Colon (tissue), 2 donors: Measurements from ENCODE around the gene TENM4.

Experiments used
- FAIRE-seq: peaks from 2 replicates; lab custom pipeline; 2012; peaks lifted over from hg19 to GRCh38; lab: Jason Lieb, UNC
- donor health status: control.
- donor health status: control.

The TENM4 gene

GRCh38 chr11:78735711-78736110 is 705.1 kb downstream of the TENM4 start:
- FAIRE-seq, result no peak

DNA sequence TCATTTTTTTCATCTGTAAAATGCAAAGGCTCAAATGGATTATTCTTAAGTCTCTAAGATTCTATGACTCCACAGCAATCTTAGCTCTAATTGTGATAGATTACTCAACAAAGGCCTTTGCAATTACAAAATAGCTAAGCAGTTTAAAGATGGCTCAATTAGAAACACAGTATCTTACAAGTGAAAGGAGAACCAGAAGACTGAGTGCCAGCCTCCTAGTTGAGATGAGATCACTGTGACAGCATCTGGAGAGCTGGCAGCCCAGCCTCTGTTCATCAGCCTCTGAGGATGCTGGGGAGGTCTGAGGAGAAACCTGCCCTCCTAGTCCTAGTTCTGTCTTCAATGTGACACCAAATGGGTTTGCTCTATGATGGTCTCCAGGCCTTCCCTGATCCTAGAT is 707.8 kb downstream of the TENM4 start:
- no peak for FAIRE-seq

DNA sequence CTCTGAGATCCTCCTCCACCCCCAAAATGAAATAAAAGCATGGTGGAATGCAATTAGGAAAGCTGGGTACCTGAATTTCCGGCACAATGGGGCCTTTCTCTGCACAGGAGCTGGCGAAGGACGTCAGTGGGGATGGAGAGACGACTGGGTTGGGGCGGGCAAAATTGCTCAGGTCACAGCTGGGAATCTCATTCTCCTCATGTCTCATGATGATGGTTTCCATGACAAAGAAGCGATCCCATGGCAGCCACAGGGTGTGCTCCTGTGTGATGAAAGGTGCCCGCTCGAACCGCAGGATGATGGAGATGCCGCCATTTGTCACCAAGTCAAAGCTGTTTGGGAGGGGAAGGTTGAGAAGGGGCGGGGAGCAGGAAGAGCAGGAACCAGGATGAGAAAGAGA is 708.6 kb downstream of the TENM4 start:
- FAIRE-seq, result no peak

DNA sequence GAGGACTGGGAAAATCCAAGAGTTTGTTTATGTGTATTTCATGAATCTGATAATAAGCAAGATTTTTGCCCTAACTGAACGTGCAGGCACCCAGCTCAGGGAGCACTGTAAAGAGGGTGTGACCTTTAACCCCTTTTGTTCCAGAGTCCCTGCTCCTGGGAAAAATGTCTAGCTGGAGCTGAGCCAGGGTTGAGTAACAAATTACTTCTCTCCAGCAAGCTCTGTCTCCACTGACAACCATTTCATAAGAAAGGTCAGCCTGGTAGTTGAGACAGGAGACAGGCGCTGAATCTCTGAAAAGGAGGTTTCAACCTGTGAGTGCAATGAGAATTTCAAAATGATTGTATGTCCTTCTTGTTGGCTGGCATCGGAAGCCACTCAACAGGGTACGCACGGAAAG is 709.8 kb downstream of the TENM4 start:
- no peak for FAIRE-seq

DNA sequence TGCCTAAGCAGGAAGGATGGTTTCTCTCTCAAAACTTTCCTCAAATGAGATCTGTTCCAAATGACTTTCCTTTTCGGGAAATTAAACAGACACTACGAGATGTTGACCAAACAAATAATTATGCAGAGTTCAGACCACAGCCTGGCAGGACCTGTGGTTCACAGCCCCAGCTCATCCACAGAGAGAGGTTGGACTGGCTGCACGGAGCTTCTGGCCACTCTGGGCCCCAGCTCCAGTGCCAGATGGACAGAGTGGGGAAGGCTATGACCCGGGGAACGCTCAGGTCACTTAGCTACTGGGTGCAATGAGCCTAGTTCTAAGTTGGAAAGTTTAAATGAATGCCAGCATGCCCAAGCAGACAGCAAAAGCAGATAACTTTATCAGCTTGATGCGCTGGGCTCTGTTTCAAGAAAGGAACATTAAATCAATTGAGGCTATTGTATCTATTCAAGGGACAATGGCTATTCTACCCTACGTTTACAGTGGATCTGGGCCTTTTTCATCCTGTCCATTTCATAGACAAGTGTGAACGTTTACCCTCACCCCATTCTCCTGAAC is 710.5 kb downstream of the TENM4 start:
- no peak for FAIRE-seq

- FAIRE-seq, result no peak
Observed at GRCh38 chr11:78727816-78728215, 713.0 kb downstream of the TENM4 start.

GRCh38 chr11:78725200-78725599 is 715.6 kb downstream of the TENM4 start:
- FAIRE-seq, result no peak

GRCh38 chr11:78722786-78723185 is 718.0 kb downstream of the TENM4 start:
- no peak for FAIRE-seq

DNA sequence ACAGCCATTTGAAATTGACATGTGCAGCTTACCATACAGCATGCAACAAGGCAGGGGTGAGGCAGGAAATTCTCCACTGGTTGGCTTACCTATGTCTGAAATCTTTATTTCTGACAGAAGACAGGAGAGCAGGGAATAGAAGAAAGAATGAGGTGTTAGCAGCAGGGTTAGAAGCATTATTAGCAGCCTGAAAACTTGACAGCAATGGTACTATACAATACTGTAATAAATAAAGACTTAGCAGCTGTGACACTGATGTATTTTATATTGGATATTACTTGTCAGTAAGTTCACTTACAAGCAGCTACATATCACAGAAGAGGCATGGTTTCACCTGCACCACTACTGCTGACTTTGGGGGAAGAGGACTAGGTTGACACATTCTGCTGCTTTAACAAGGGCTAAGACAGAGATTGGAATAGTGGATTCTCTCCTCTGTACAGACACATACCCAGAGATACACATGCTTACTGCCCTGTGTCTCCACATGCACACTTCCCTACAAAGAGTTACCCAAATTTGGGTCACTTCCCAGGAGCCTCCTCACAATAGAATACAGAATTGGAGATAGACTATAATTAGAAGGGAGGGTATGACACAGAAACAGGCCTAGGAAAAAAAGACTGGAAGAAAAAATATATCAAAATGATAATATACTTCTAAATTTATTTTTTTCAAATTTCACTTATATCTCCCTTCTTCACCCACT is 720.4 kb downstream of the TENM4 start:
- FAIRE-seq, result no peak

GRCh38 chr11:78717041-78717440 is 723.8 kb downstream of the TENM4 start:
- FAIRE-seq, result no peak

DNA sequence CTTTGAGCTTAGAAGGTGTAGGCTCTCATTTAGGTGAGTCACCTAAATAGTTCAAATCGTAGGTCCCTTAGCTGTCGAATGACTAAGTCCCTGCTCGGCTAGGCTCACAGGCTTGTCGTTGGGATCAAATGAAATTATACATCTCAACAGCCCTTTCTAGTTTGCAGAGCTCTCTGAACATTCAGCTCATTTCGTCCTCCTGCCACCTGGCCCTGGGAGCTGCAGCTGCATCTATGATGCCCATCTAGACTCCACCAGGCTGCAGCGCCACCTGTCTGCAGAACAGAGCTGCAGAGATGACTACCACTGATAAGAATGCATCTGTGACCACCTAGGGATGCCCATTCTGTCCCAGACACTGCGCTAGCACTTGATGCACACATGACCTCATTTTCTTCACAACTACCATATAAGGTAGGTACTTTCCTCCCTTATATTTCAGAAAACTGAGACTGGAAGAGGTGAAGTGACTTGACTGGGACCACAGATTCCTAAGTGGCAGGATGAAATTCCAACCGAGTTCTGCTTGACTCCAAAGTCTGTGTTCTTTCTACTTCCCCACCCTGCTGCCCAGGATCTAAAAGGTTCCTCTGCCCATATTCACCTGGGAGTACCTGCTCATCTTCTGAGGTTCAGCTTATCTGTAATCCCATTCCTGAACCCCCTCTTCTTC is 725.1 kb downstream of the TENM4 start:
- no peak for FAIRE-seq

DNA sequence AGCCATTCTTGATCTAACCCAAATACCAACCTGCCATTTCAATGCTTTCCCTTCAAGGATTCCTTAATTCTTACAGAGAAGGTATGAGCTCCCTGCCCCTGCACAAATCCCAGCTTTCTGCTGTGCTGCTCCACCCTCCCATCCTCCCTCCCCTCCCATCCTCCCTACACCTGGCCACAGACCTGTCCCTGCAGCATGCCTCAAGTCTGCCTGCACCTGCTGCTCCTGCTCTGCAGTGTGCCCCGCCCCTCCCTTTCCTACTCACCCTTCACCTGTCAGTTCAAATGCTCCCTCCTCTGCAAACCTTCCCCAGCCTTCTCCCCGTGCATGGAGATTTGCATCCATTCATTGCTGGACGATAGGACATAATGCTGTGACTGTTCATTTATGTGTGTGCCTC is 726.3 kb downstream of the TENM4 start:
- no peak for FAIRE-seq

DNA sequence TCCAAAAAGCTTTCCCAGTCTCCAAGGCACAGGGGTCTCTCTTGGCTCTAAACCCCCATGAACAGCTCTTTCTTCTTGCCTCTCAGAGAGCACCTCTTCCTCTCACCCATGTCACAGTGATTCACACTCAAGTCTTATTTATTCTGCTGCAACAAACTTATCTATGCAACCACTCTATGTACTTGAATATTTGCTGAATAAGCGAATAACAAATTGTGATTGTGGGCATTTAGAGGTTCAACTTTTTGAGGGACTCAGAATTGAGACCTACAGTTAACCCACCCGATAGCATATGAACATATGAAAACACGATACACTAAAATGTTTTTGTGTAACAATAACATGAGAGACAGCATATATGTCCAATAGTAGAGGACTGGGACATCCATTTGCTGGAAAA is 729.1 kb downstream of the TENM4 start:
- FAIRE-seq, result no peak

DNA sequence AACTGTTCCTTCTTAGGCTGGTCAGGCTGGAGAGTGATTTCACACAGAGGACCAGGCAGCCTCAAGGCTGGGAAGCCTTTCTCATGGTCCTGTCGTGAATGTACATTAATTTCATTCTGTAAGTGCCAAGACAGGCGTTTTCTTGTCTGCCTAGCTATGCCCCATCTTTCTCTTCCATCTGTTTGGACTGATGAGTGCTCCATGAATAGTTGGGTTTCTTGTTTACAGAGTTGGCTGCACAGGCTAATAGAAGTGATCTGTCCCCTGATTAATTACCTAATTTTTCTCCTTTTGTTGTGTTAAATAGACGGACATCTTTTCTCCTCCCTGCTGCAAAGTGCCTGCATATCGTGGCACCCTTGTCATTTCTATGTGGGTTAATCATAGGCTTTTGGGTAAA is 730.4 kb downstream of the TENM4 start:
- FAIRE-seq, result no peak

DNA sequence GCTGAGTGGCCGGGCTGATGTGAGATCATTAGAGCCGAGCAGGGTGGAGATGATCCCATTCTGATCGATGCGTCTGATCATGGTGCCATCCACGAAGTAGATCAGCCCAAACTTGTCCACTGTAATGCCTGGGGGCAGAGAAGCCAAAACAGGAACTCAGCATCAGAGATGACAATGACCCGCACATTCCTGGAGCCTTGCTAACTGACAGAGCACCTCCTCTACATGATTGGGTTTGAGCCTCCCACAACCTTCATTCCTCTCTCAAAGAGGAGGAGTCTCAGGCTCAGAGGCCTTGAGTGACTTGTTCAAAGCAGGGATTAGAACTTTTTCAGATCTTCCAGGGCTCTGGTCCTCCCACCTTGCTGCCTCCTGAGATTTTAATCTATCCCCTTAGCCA is 732.4 kb downstream of the TENM4 start:
- FAIRE-seq, result no peak

DNA sequence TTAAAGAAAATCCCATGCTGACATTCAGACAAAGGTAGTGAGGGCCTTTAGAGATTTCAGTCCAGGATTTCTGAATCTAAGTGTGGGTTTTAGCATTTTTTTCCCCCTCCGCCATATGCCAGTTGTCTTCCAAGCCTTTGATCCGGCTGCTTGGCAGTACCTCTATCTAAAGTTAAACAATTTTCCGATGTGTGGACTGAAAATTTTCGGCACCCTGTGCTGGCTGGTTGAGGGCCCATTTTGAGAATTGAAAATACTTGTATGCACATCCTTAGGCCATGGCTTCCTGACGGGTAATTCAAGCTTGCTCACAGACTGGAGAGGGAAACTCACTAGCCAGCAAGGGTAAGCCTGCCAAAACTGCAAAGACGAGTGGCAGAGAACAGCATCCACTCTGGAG is 734.3 kb downstream of the TENM4 start:
- FAIRE-seq, result no peak

GRCh38 chr11:78704811-78705210 is 736.0 kb downstream of the TENM4 start:
- no peak for FAIRE-seq

DNA sequence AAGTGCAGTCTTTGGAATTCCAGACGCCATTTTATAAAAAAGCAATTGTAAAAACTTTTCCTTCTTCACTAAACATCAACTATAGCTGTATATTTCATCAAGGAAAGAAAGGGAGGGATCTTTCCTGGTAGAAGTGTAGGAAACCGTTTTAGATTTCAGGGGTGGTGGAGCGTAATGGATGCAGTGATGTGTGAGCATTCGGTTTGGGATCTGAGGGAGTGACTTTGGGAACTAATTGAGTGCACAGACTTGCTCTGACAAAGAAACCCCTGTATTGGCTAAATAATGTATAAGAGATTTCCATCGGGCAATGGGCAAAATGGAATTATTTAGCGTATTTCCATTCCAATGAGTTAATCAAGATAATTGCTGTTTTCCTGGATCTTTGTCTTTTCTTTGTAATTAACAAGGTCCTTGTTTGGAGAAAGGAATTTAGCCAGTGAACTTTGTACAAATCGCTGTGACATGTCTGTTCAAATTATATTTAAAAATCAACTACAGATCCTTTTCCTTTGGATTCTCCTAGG is 741.2 kb downstream of the TENM4 start:
- no peak for FAIRE-seq

DNA sequence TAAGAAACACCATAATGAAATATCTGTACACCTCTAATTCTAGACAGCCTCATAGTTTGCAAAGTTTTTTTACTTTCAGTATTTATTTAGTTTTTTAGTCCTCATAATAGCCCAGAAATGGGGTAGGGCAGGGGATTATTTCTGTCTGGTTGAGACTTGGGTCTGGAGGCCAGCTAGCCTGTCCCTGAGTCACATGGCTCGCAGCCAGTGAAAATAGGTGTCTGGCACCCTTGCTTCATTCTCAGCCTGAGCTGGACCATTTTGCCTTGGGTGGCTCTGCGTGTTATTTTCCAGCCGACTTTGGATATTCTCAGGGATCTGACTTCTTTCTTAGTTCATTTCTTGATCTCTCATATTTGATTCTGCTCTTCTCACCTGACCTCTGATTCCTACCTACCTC is 742.2 kb downstream of the TENM4 start:
- FAIRE-seq, result no peak

GRCh38 chr11:78696177-78696576 is 744.7 kb downstream of the TENM4 start:
- no peak for FAIRE-seq

- no peak for FAIRE-seq
Observed at GRCh38 chr11:78694152-78694551, 746.7 kb downstream of the TENM4 start.

GRCh38 chr11:78691215-78691614 is 749.6 kb downstream of the TENM4 start:
- FAIRE-seq, result no peak

DNA sequence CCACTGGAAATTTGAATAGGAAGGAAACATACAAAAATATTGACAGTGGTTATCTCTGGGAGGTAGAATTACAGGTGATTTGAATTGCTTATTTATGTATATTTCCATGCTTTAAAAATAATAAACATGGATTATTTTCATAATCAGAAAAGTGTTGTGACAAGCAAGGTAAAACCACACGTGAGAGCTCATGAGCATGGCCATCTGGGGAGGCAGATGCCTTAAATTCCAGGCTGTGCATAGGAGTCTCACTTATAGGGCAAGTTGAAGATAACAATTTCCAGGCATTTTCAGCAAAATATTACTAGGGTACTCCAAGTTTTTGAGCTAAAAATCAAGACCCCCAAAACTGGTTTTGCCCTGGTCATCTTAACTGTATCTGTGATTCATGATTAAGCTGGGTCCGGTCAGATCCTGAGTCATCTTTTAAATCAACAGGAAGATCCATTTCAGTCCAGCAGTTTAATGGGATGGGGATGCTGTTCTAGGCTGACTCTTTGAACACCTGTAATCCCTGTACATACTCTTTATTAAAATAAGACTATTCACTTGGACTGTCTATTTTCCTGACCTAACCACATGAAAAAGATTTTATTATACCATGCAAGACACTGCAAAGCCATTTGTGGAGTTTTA is 750.4 kb downstream of the TENM4 start:
- FAIRE-seq, result no peak
